PC-3 (cell line): ENCODE measurements around the gene AACS. TPM values are rescaled to one million over a fixed set of nuclear protein-coding genes. Genes with fewer than 3 reads are reported as not detected.
A peak's percentile ranks its signal among the peaks of the same experiment; 100 is the strongest.

Experiments used
- ATAC-seq: fragments of 200-7000 bp; cut with Tn5 transposase; 2 replicates; pipeline ENCODE4 v1.9.1; 2020; ENCODE audit warnings: mild to moderate bottlenecking, moderate library complexity
- BruUV-seq: library from RNA; stranded (reverse); fragments of 400-500 nt; replicated peaks from 2 replicates; lab custom pipeline; 2021; lab: Mats Ljungman, UMichigan
- CTCF ChIA-PET: fragments of 300-600 bp; sonication (Branson Sonifier 250); formaldehyde crosslinking; loops from one replicate; lab custom pipeline; 2022; ENCODE audit warnings: antibody characterized with exemption; lab: Charles Lee
- POLR2A ChIA-PET: fragments of 300-600 bp; sonication (Branson Sonifier 250); formaldehyde crosslinking; loops from one replicate; lab custom pipeline; 2022; ENCODE audit warnings: antibody characterized with exemption; ENCODE audit not compliant: unreplicated experiment; lab: Charles Lee
- DNase-seq: peaks from one replicate; pipeline ENCODE4 v3.0.0-alpha.2; 2015
- H2AFZ ChIP-seq: fragments of 300-600 bp; sonication (generic); 2 replicates; pipeline ENCODE4 v1.6.0; 2016; ENCODE audit warnings: antibody characterized with exemption, low read length
- H3F3A ChIP-seq: fragments of 300-600 bp; sonication (generic); one replicate; pipeline ENCODE4 v1.6.0; 2017; ENCODE audit warnings: antibody characterized with exemption, low read length, control low read depth, mild to moderate bottlenecking; ENCODE audit not compliant: unreplicated experiment
- H3K27ac ChIP-seq: fragments of 300-600 bp; sonication (generic); 2 replicates; pipeline ENCODE4 v1.5.1; 2016; ENCODE audit warnings: mild to moderate bottlenecking, low read length
- H3K27me3 ChIP-seq: fragments of 300-600 bp; sonication (generic); 2 replicates; pipeline ENCODE4 v1.6.1; 2016; ENCODE audit warnings: low read length, mixed read lengths
- H3K36me3 ChIP-seq: fragments of 300-600 bp; sonication (generic); 2 replicates; pipeline ENCODE4 v1.6.1; 2016; ENCODE audit warnings: low read depth, mixed run types, low read length, mixed read lengths
- H3K4me1 ChIP-seq: fragments of 300-600 bp; sonication (generic); 2 replicates; pipeline ENCODE4 v1.5.1; 2016; ENCODE audit warnings: low read length; ENCODE audit not compliant: insufficient read depth
- H3K4me2 ChIP-seq: fragments of 300-600 bp; sonication (generic); 2 replicates; pipeline ENCODE4 v1.6.0; 2016; ENCODE audit warnings: low read length
- H3K4me3 ChIP-seq: fragments of 300-600 bp; sonication (generic); 2 replicates; pipeline ENCODE4 v1.5.1; 2016; ENCODE audit warnings: mild to moderate bottlenecking, low read length, mixed read lengths
- H3K79me2 ChIP-seq: fragments of 300-600 bp; sonication (generic); 2 replicates; pipeline ENCODE4 v1.6.1; 2017; ENCODE audit warnings: low read length, mixed read lengths
- H3K9ac ChIP-seq: fragments of 300-600 bp; sonication (generic); 2 replicates; pipeline ENCODE4 v1.6.0; 2016; ENCODE audit warnings: mild to moderate bottlenecking, low read length
- H3K9me2 ChIP-seq: fragments of 300-600 bp; sonication (generic); replicated peaks from 2 replicates; pipeline ENCODE4 v1.6.1; 2016; ENCODE audit warnings: mixed run types, low read length, mixed read lengths
- H3K9me3 ChIP-seq: fragments of 300-600 bp; sonication (generic); 2 replicates; pipeline ENCODE4 v1.6.1; 2016; ENCODE audit warnings: low read length, mixed read lengths
- H4K20me1 ChIP-seq: fragments of 300-600 bp; sonication (generic); 2 replicates; pipeline ENCODE4 v1.6.1; 2016; ENCODE audit warnings: low read length, mixed read lengths
- CTCF ChIP-seq: fragments of 300-600 bp; sonication (generic); conservative IDR thresholded peaks from 2 replicates; pipeline ENCODE4 v1.5.1; 2017; ENCODE audit warnings: antibody characterized with exemption, low read depth, mild to moderate bottlenecking, low read length
- EZH2 ChIP-seq: fragments of 300-600 bp; sonication (generic); IDR thresholded peaks from one replicate; pipeline ENCODE4 v1.6.1; 2017; ENCODE audit warnings: antibody characterized with exemption, mild to moderate bottlenecking, low read length; ENCODE audit not compliant: unreplicated experiment
- EZH2phosphoT487 ChIP-seq: fragments of 300-600 bp; sonication (generic); IDR thresholded peaks from 2 replicates; pipeline ENCODE4 v1.6.1; 2018; ENCODE audit warnings: mild to moderate bottlenecking, antibody characterized with exemption, low read length, borderline replicate concordance
- intact Hi-C: fragments of 100-400 bp; cut with micrococcal nuclease; formaldehyde crosslinking; loops from 2 replicates; pipeline ENCODE4 v1.9.0; 2023
- total RNA-seq: library from RNA; depleted of rRNA; stranded (reverse); fragments of >200 nt; gene quantifications from 2 replicates; pipeline ENCODE4 v1.2.3, GENCODE V29; 2014

The AACS gene
- total RNA-seq, 1 experiment from 2014 or later, result 31.9 TPM

- peak overlapping the region; percentile 93 for H2AFZ ChIP-seq
- no peaks in the 10 kb centered on the region for H4K20me1 ChIP-seq
- intact Hi-C loops, result loop anchor here (1.0 to 5.0 kb wide), 2 partner anchors 16 to 57 kb away; partner anchors contain the start of genes AACS and BRI3BP
- no peaks in the 10 kb centered on the region for H3K9me2 ChIP-seq
- ATAC-seq, result peak; percentile 10
- no peak overlapping the region for H3K27ac ChIP-seq
- TF ChIP-seq EZH2 (no peak), EZH2phosphoT487 (no peak), CTCF (no peak)
- BruUV-seq, result TSS peak; percentile 79
- H3K36me3 ChIP-seq, result no peaks in the 10 kb centered on the region
- H3K4me1 ChIP-seq, result no peaks in the 10 kb centered on the region
- ChIA-PET CTCF (interaction anchor here (0.6 kb wide), 1 partner anchor 269 kb away, joined by 3 read pairs; no protein-coding TSS in a partner anchor), POLR2A (interaction anchor here (1.0 kb wide), 1 partner anchor 15 kb away, joined by 12 read pairs; no protein-coding TSS in a partner anchor)
- H3F3A ChIP-seq, result no peaks in the 10 kb centered on the region
- peak overlapping the region; percentile 78 for H3K4me3 ChIP-seq
- no peaks in the 10 kb centered on the region for H3K9me3 ChIP-seq
- H3K9ac ChIP-seq, result no peak overlapping the region
- peak overlapping the region; percentile 82 for H3K4me2 ChIP-seq
- no peak for DNase-seq
- H3K27me3 ChIP-seq, result no peaks in the 10 kb centered on the region
- no peaks in the 10 kb centered on the region for H3K79me2 ChIP-seq
Measured at GRCh38 chr12:125049093-125049458, 16.2 kb upstream of the AACS start.

- Histone ChIP-seq H3K27ac (no peak overlapping the region), H3K9me2 (no peaks in the 10 kb centered on the region), H2AFZ (no peak overlapping the region), H3K4me3 (no peak overlapping the region), H4K20me1 (no peaks in the 10 kb centered on the region), H3K79me2 (no peaks in the 10 kb centered on the region), H3K36me3 (no peaks in the 10 kb centered on the region), H3K4me1 (no peaks in the 10 kb centered on the region), H3K9me3 (no peaks in the 10 kb centered on the region), H3K4me2 (no peak overlapping the region), H3K9ac (no peak overlapping the region), H3F3A (no peaks in the 10 kb centered on the region), H3K27me3 (no peaks in the 10 kb centered on the region)
- DNase-seq (no peak), ATAC-seq (no peak)
- ChIA-PET CTCF (no interaction called here), POLR2A (no interaction called here)
- intact Hi-C loops, result no loop called here
- no TSS peak for BruUV-seq
- no peak for TF ChIP-seq CTCF
- no peak for TF ChIP-seq EZH2
- no peak for TF ChIP-seq EZH2phosphoT487
Measured at GRCh38 chr12:125050446-125050845, 14.8 kb upstream of the AACS start.

- H3K27me3 ChIP-seq, result no peaks in the 10 kb centered on the region
- ChIA-PET POLR2A (no interaction called here), CTCF (no interaction called here)
- no peaks in the 10 kb centered on the region for H3K4me1 ChIP-seq
- no peak overlapping the region for H2AFZ ChIP-seq
- no TSS peak for BruUV-seq
- H3K9me3 ChIP-seq, result no peaks in the 10 kb centered on the region
- intact Hi-C loops, result no loop called here
- no peak for ATAC-seq
- no peak overlapping the region for H3K9ac ChIP-seq
- no peaks in the 10 kb centered on the region for H3K9me2 ChIP-seq
- no peak for DNase-seq
- no peak overlapping the region for H3K4me2 ChIP-seq
- H4K20me1 ChIP-seq, result no peaks in the 10 kb centered on the region
- no peaks in the 10 kb centered on the region for H3F3A ChIP-seq
- no peak overlapping the region for H3K27ac ChIP-seq
- no peaks in the 10 kb centered on the region for H3K79me2 ChIP-seq
- H3K36me3 ChIP-seq, result no peaks in the 10 kb centered on the region
- no peak overlapping the region for H3K4me3 ChIP-seq
- no peak for TF ChIP-seq EZH2phosphoT487
- TF ChIP-seq CTCF, result no peak
- TF ChIP-seq EZH2, result no peak
Measured at GRCh38 chr12:125050868-125051267, 14.4 kb upstream of the AACS start.
